Endothelial cell (in vitro differentiated cells): Measurements from ENCODE around the gene SNN. TPM values are rescaled to one million over a fixed set of nuclear protein-coding genes. Genes with fewer than 3 reads are reported as not detected.
A peak's percentile ranks its signal among the peaks of the same experiment; 100 is the strongest.

Experiments
- DNase-seq: peaks from one replicate; pipeline ENCODE4 v3.0.0; 2021; ENCODE audit warnings: low spot score
- H3K27ac Mint-ChIP-seq: one replicate; pipeline ENCODE4 v1.8.0; 2021; ENCODE audit warnings: mixed read lengths, inconsistent platforms; ENCODE audit not compliant: unreplicated experiment
- H3K27me3 Mint-ChIP-seq: one replicate; pipeline ENCODE4 v1.8.0; 2021; ENCODE audit warnings: mild to moderate bottlenecking, moderate library complexity, mixed read lengths, inconsistent platforms; ENCODE audit not compliant: unreplicated experiment
- H3K36me3 Mint-ChIP-seq: one replicate; pipeline ENCODE4 v1.8.0; 2021; ENCODE audit warnings: mild to moderate bottlenecking, low read depth, mixed read lengths, inconsistent platforms; ENCODE audit not compliant: unreplicated experiment
- H3K4me1 Mint-ChIP-seq: one replicate; pipeline ENCODE4 v1.8.0; 2021; ENCODE audit warnings: mild to moderate bottlenecking, mixed read lengths, inconsistent platforms; ENCODE audit not compliant: unreplicated experiment
- H3K4me3 Mint-ChIP-seq: one replicate; pipeline ENCODE4 v1.8.0; 2021; ENCODE audit warnings: mild to moderate bottlenecking, mixed read lengths, inconsistent platforms; ENCODE audit not compliant: unreplicated experiment
- H3K9me3 Mint-ChIP-seq: one replicate; pipeline ENCODE4 v1.8.0; 2021; ENCODE audit warnings: mixed read lengths, inconsistent platforms; ENCODE audit not compliant: unreplicated experiment
- CTCF ChIP-seq: fragments of 200-600 bp; sonication (generic); IDR thresholded peaks from one replicate; pipeline ENCODE4 v1.5.0; 2021; ENCODE audit warnings: antibody characterized with exemption; ENCODE audit not compliant: unreplicated experiment
- total RNA-seq: library from RNA; stranded (reverse); fragmentation: NEBNext Ultra II Directional; extraction: Animal tissue kit (Norgen Biotek cat#: 25700); gene quantifications from one replicate; pipeline ENCODE4 v1.2.1, GENCODE V29; 2021; ENCODE audit not compliant: unreplicated experiment

Gene SNN
- total RNA-seq, 1 donor from 2014 or later: 163 TPM

GRCh38 chr16:11683145-11683544, 14.9 kb downstream of the SNN start:
- Mint-ChIP-seq H3K9me3 (no peaks in the 10 kb centered on the region), H3K4me1 (peaks cover 5% of the 10 kb centered on the region), H3K27me3 (peaks cover 6% of the 10 kb centered on the region), H3K36me3 (peaks cover 25% of the 10 kb centered on the region), H3K27ac (no peak overlapping the region), H3K4me3 (no peak overlapping the region)
- DNase-seq: no peak
- TF ChIP-seq CTCF: no peak

- no peak for TF ChIP-seq CTCF
- Mint-ChIP-seq H3K4me3 (peak overlapping the region; percentile 37), H3K4me1 (peaks cover 5% of the 10 kb centered on the region), H3K27ac (no peak overlapping the region), H3K9me3 (no peaks in the 10 kb centered on the region), H3K36me3 (peaks cover 19% of the 10 kb centered on the region), H3K27me3 (peaks cover 6% of the 10 kb centered on the region)
- no peak for DNase-seq
Measured at GRCh38 chr16:11684231-11685025, 16.2 kb downstream of the SNN start.

- peaks cover 23% of the 10 kb centered on the region for H3K36me3 Mint-ChIP-seq
- H3K27ac Mint-ChIP-seq: no peak overlapping the region
- peaks cover 6% of the 10 kb centered on the region for H3K27me3 Mint-ChIP-seq
- H3K9me3 Mint-ChIP-seq: no peaks in the 10 kb centered on the region
- no peak for DNase-seq
- H3K4me1 Mint-ChIP-seq: peaks cover 5% of the 10 kb centered on the region
- no peak overlapping the region for H3K4me3 Mint-ChIP-seq
- TF ChIP-seq CTCF: no peak
Measured at GRCh38 chr16:11685844-11686618, 17.8 kb downstream of the SNN start.

- Mint-ChIP-seq H3K4me1 (peaks cover under 1% of the 10 kb centered on the region), H3K9me3 (no peaks in the 10 kb centered on the region), H3K4me3 (no peak overlapping the region), H3K27ac (no peak overlapping the region), H3K36me3 (peaks cover 31% of the 10 kb centered on the region), H3K27me3 (peaks cover under 1% of the 10 kb centered on the region)
- no peak for DNase-seq
- TF ChIP-seq CTCF: no peak
Measured at GRCh38 chr16:11686713-11687380, 18.6 kb downstream of the SNN start.
